Smooth muscle cell of the pulmonary artery (primary cell): ENCODE results near the gene SCNN1B. TPM values are rescaled to one million over a fixed set of nuclear protein-coding genes. Genes with fewer than 3 reads are reported as not detected.

Source experiments
- total RNA-seq: library from RNA; depleted of rRNA; stranded (reverse); fragments of >200 nt; gene quantifications from 2 replicates; pipeline ENCODE4 v1.2.3, GENCODE V29; 2014

SCNN1B gene, protein sequence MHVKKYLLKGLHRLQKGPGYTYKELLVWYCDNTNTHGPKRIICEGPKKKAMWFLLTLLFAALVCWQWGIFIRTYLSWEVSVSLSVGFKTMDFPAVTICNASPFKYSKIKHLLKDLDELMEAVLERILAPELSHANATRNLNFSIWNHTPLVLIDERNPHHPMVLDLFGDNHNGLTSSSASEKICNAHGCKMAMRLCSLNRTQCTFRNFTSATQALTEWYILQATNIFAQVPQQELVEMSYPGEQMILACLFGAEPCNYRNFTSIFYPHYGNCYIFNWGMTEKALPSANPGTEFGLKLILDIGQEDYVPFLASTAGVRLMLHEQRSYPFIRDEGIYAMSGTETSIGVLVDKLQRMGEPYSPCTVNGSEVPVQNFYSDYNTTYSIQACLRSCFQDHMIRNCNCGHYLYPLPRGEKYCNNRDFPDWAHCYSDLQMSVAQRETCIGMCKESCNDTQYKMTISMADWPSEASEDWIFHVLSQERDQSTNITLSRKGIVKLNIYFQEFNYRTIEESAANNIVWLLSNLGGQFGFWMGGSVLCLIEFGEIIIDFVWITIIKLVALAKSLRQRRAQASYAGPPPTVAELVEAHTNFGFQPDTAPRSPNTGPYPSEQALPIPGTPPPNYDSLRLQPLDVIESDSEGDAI
- total RNA-seq = not detected in 2 replicates

DNA sequence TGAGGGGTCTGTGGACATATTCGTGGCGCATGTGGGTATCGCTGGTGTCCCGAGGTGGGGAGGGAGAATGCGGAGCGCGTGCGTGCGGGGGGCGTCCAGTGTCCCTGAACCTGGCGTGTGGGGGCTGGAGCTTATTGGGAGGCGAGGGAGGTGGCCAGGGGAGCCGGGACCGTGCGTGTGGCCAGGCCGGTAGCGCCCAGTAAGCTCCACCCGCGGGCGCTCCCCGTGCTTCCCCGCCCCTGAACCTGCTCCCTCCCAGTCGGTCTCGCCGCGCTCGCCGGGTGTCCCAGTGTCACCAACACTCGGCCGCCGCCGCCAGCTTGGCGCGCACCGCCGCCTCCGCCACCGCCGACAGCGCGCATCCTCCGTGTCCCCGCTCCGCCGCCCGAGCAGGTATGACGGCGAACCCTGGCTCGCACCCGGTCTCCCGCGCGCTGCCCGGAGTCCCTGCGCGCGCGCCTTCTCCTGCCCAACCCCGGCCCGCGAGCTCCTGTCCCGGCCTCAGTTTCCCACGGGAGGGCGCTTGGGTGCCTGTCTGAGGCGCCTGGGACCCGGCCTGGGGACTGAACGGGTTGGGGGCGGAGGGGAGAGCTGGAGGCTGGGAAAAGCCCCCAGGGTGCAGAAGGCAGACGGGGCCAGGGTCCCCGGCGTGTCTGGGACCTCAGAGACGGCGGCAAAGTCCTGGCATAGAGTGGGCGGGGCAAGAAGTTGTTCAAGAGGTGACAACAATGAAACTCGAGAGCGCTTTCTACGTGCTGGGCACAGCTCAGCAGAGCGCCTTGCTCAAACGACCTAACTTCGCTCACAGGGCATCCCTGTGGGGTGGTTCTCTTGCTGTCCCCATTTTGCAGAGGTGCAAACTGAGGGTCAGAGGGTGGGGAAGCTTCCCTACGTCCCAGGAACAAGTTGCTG lies at the start of gene SCNN1B:
SCNN1B (plus strand) TSS at position 258 of the 912 bp plus-strand sequence. CDS start 46,298 bp downstream, outside the sequence.

Other genes with a start within 250 kb of the SCNN1B start
- gene USP31, start 152.8 kb upstream of the SCNN1B start, total RNA-seq = 6.6 and 11.3 TPM in 2 replicates
- gene SCNN1G, start 119.6 kb upstream of the SCNN1B start, total RNA-seq = not detected in 2 replicates
- gene COG7, start 150.9 kb downstream of the SCNN1B start, total RNA-seq = 22.8 and 23.6 TPM in 2 replicates
- 25.2 and 27.7 TPM in 2 replicates for gene GGA2, start 208.2 kb downstream of the SCNN1B start, total RNA-seq